ENCODE results near the gene GJA4. TPM values are rescaled to one million over a fixed set of nuclear protein-coding genes. Genes with fewer than 3 reads are reported as not detected.

GJA4 gene
- total and polyA plus RNA-seq, 8 donors = 21.1 to 34.7 (median 29.1) TPM

DNA sequence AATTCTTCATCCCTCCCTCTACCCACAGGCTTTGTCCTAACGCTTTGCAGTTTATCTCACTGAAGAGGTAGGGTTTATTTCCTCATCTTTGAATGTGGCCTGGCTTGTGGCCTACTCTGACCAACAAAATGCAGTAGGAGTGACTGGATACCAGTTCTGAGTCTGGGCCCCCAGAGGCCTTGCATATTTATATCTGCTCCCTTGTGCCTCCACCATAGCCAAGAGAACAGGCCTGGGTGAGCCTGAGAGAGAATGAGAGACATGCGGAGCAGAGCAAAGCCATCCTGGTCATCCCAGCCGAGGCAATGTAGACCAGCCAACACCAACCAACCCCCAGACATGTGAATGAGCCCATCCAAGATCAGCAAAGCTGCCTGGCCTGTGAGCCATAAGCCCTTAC is 36.5 kb downstream of the GJA4 start:
- H3K4me1 ChIP-seq = peaks cover 0 to 3% of the 10 kb centered on the region in 2 donors
- H3K27ac ChIP-seq = no peak overlapping the region
- intact Hi-C loops (cut with DNase I) = no loop called here
- ATAC-seq (no peak), DNase-seq (no peak)
- H3K36me3 ChIP-seq = no peaks in the 10 kb centered on the region
- no peaks in the 10 kb centered on the region for H3K27me3 ChIP-seq
- H3K4me3 ChIP-seq = no peak overlapping the region
- TF ChIP-seq, protein P1, sequence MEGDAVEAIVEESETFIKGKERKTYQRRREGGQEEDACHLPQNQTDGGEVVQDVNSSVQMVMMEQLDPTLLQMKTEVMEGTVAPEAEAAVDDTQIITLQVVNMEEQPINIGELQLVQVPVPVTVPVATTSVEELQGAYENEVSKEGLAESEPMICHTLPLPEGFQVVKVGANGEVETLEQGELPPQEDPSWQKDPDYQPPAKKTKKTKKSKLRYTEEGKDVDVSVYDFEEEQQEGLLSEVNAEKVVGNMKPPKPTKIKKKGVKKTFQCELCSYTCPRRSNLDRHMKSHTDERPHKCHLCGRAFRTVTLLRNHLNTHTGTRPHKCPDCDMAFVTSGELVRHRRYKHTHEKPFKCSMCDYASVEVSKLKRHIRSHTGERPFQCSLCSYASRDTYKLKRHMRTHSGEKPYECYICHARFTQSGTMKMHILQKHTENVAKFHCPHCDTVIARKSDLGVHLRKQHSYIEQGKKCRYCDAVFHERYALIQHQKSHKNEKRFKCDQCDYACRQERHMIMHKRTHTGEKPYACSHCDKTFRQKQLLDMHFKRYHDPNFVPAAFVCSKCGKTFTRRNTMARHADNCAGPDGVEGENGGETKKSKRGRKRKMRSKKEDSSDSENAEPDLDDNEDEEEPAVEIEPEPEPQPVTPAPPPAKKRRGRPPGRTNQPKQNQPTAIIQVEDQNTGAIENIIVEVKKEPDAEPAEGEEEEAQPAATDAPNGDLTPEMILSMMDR (IDR thresholded peaks at IDR 0.05) = no peak
- no peaks in the 10 kb centered on the region for H3K9me3 ChIP-seq

GRCh38 chr1:34831721-34832246 is 39.0 kb downstream of the GJA4 start:
- TF ChIP-seq, protein P1 (IDR thresholded peaks at IDR 0.05) = no peak
- DNase-seq (no peak), ATAC-seq (no peak)
- Histone ChIP-seq H3K27me3 (no peaks in the 10 kb centered on the region), H3K4me3 (no peak overlapping the region), H3K9me3 (no peaks in the 10 kb centered on the region), H3K36me3 (no peaks in the 10 kb centered on the region), H3K27ac (peak overlapping the region in 1 of 2 donors; percentile 28), H3K4me1 (no peaks in the 10 kb centered on the region)
- intact Hi-C loops (cut with DNase I) = no loop called here

GRCh38 chr1:34833711-34834110 is 40.9 kb downstream of the GJA4 start:
- no peak overlapping the region for H3K27ac ChIP-seq
- ATAC-seq = no peak
- intact Hi-C loops (cut with DNase I) = no loop called here
- H3K36me3 ChIP-seq = no peaks in the 10 kb centered on the region
- H3K27me3 ChIP-seq = no peaks in the 10 kb centered on the region
- DNase-seq = no peak
- TF ChIP-seq, protein P1 (IDR thresholded peaks at IDR 0.05) = no peak
- H3K4me3 ChIP-seq = no peak overlapping the region
- H3K4me1 ChIP-seq = no peaks in the 10 kb centered on the region
- H3K9me3 ChIP-seq = no peaks in the 10 kb centered on the region

GRCh38 chr1:34839526-34840305 is 46.9 kb downstream of the GJA4 start:
- Histone ChIP-seq H3K27ac (peak overlapping the region; percentile 13 to 43), H3K4me3 (no peak overlapping the region), H3K4me1 (peaks cover 0 to 12% of the 10 kb centered on the region in 2 donors), H3K9me3 (no peaks in the 10 kb centered on the region), H3K27me3 (no peaks in the 10 kb centered on the region), H3K36me3 (no peaks in the 10 kb centered on the region)
- TF ChIP-seq, protein P1 (IDR thresholded peaks at IDR 0.05) = no peak
- DNase-seq (no peak), ATAC-seq (no peak)
- intact Hi-C loops (cut with DNase I) = no loop called here

DNA sequence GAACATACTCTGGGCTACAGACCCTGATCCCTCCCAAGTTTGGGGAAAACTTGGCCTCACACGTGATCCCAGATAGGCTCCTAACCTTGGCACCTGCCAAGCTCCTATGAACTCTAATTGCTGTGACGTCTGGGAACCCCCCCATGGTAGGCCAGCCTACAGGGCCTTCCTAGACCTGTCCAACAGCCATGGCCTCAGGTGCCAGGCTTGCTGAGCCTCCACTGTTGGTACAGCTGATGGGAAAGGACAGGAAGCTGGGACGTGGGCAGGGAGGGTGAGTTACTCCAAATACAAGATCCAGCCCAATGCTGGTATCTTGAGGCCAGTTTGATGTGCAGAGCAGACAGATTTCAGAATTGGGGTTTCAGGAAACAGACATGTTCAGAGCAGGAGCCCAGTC is 47.6 kb downstream of the GJA4 start:
- no peaks in the 10 kb centered on the region for H3K36me3 ChIP-seq
- H3K27me3 ChIP-seq = no peaks in the 10 kb centered on the region
- H3K4me1 ChIP-seq = peaks cover 0 to 18% of the 10 kb centered on the region in 2 donors
- TF ChIP-seq, protein P1 (IDR thresholded peaks at IDR 0.05) = no peak
- peak overlapping the region in 1 of 2 donors; percentile 43 for H3K27ac ChIP-seq
- no peak overlapping the region for H3K4me3 ChIP-seq
- no peak for DNase-seq
- H3K9me3 ChIP-seq = no peaks in the 10 kb centered on the region
- intact Hi-C loops (cut with DNase I) = no loop called here
- no peak for ATAC-seq
